Cardiac fibroblast (primary cell): ENCODE data around the gene CNTN1.
"Not testable (repeated sequence)": the region's sequence is repeated elsewhere in the genome, so short reads cannot be mapped to it uniquely, and the experiment has no call there.

Experiments
- DNase-seq, 2 donors: peaks; one replicate each; pipeline versions ENCODE4 v3.0.0 to v3.0.0-alpha.2; 2010; ENCODE audit warnings: low read depth in 2 of 2
- H3K4me3 ChIP-seq, 2 donors: replicated peaks in 1 of 2; 1 replicate in 1 of 2; 2 replicates in 1 of 2; pipeline ENCODE4 v1.5.1; 2011; ENCODE audit warnings: low read depth in 2 of 2, low read length in 2 of 2, mild to moderate bottlenecking in 2 of 2, moderate library complexity in 1 of 2
- TF ChIP-seq, protein P1 (sequence below): IDR thresholded peaks from one replicate; pipeline ENCODE4 v1.5.1; 2011; ENCODE audit warnings: low read depth, mild to moderate bottlenecking, low read length, inconsistent platforms

Gene CNTN1

GRCh38 chr12:41076114-41076513 is 383.9 kb downstream of the CNTN1 start:
- TF ChIP-seq, protein P1, sequence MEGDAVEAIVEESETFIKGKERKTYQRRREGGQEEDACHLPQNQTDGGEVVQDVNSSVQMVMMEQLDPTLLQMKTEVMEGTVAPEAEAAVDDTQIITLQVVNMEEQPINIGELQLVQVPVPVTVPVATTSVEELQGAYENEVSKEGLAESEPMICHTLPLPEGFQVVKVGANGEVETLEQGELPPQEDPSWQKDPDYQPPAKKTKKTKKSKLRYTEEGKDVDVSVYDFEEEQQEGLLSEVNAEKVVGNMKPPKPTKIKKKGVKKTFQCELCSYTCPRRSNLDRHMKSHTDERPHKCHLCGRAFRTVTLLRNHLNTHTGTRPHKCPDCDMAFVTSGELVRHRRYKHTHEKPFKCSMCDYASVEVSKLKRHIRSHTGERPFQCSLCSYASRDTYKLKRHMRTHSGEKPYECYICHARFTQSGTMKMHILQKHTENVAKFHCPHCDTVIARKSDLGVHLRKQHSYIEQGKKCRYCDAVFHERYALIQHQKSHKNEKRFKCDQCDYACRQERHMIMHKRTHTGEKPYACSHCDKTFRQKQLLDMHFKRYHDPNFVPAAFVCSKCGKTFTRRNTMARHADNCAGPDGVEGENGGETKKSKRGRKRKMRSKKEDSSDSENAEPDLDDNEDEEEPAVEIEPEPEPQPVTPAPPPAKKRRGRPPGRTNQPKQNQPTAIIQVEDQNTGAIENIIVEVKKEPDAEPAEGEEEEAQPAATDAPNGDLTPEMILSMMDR: no peak
- DNase-seq: no peak
- H3K4me3 ChIP-seq: no peak overlapping the region

GRCh38 chr12:41081241-41081640 is 389.0 kb downstream of the CNTN1 start:
- H3K4me3 ChIP-seq, DNase-seq: not testable (repeated sequence)

- DNase-seq: no peak
- TF ChIP-seq, protein P1: no peak
- no peak overlapping the region for H3K4me3 ChIP-seq
Measured at GRCh38 chr12:41089438-41089837, 397.2 kb downstream of the CNTN1 start.

DNA sequence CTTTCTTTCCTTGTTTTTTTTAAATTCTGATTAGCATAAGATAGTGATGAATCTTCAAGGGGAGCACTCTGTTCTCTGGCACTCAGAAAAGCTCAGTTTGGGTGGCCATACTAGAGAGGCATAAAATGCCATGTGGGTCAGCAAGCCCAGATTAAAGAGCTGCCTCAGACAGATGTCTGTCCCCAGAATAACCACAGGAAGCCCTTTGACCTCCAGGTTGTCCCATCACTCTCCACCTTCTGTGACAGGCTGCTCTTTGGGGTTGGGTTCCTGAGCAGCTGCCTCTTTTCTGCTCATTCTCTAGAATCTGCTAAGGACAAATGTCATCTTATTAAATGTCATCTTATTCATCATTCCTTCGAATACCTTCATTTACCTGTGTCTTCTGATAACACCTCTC is 399.9 kb downstream of the CNTN1 start:
- no peak overlapping the region for H3K4me3 ChIP-seq
- DNase-seq: no peak
- TF ChIP-seq, protein P1: no peak

DNA sequence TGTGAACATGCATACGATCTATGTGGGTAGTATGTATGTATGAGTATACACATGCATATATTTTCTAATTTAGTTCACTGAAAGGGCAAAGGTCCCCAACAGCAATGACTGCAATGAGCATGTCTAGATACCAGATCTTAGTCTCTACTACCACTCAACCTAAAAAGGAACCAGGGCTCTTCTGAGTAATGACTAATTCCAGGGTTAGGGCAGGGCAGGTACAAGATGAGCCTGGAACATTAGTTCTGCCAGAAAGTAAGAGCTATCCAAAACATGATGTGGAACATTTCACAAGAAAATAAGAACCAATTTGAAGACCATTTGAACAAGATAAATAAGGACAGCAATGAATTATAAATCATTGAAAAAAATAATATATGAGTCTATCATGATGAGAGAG is 404.6 kb downstream of the CNTN1 start:
- TF ChIP-seq, protein P1: no peak
- no peak overlapping the region for H3K4me3 ChIP-seq
- DNase-seq: no peak

DNA sequence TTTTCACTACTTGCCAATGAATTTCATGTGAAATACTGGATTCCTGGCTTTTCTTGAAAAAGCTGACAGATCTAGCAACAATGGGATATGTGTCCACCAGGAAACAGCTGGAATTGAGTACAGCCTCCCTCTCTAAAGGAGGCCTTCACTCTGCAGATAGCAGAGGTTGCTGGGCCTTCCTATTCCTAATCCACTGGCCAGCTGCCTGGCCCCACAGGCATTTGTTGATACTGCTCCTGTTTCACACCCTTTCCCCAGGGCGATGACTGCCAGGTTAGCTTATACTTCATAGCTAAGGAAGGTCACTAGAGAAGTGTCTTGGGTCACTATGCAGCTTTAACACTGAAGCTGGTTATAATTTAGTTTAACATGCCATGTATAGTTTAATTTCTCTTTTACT is 408.3 kb downstream of the CNTN1 start:
- no peak for DNase-seq
- TF ChIP-seq, protein P1: no peak

GRCh38 chr12:41101806-41102205 is 409.6 kb downstream of the CNTN1 start:
- TF ChIP-seq, protein P1: no peak
- no peak for DNase-seq
- no peak overlapping the region for H3K4me3 ChIP-seq

More for the DNA sequence above, 408.3 kb downstream of the CNTN1 start:
- H3K4me3 ChIP-seq: no peak overlapping the region
